Neuron (in vitro differentiated cells): ENCODE data around the gene KRT72.

Experiments
- H2AFZ ChIP-seq: one replicate; pipeline ENCODE4 v1.6.1; 2013; ENCODE audit warnings: low read depth, mild to moderate bottlenecking, inconsistent platforms, low read length, moderate library complexity
- H3K27me3 ChIP-seq: one replicate; pipeline ENCODE4 v1.6.1; 2013; ENCODE audit warnings: low read length; ENCODE audit not compliant: insufficient read depth
- H3K36me3 ChIP-seq: one replicate; pipeline ENCODE4 v1.6.1; 2013; ENCODE audit warnings: low read length; ENCODE audit not compliant: insufficient read depth
- H3K4me1 ChIP-seq: one replicate; pipeline ENCODE4 v1.6.1; 2013; ENCODE audit warnings: low read length; ENCODE audit not compliant: insufficient read depth
- H3K4me3 ChIP-seq: 2 replicates; pipeline ENCODE4 v1.5.1; 2013; ENCODE audit warnings: mild to moderate bottlenecking, low read length, moderate library complexity
- H3K9me3 ChIP-seq: one replicate; pipeline ENCODE4 v1.6.1; 2013; ENCODE audit warnings: low read length

The KRT72 gene

DNA sequence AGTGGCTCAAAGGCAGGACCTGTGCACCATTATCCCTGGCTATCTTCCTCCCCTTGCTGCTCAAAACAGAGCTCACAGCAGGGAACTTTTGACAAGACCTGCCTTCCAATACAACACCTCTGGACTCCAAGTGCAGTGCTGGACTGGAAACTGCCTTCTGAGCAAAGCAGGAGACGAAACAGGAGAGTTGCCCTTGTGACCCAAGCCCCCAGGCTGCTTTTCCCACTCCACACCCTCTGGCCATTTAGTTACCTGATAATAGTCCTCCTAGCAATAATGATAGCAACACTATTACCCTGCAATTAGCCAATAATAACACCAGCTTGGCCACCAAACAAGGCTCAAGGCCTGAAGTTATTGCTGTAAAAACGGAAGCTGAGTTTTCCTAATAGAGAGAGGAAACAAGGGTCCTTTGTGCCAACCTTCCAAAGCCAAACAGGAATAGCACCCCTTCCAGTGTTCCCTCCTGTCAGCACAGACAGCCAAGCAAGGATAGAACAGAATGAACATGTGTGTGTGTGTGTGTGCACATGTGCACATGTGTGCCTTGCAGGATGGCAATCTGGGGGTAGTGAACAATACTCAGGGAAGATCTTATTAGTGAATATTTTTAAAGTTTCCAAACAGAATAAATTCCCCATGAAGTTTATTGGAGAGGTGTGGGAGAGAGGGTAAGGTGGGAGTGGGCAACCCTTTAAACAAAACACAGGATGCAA lies 26.3 kb upstream of the KRT72 start:
- H3K36me3 ChIP-seq = no peaks in the 10 kb centered on the region
- H3K27me3 ChIP-seq = no peaks in the 10 kb centered on the region
- peaks cover 4% of the 10 kb centered on the region for H3K4me1 ChIP-seq
- H3K9me3 ChIP-seq = no peaks in the 10 kb centered on the region
- no peak overlapping the region for H3K4me3 ChIP-seq
- H2AFZ ChIP-seq = no peak overlapping the region

GRCh38 chr12:52622349-52622748 lies 21.1 kb upstream of the KRT72 start:
- Histone ChIP-seq H3K9me3 (no peaks in the 10 kb centered on the region), H3K4me3 (no peak overlapping the region), H2AFZ (no peak overlapping the region), H3K27me3 (peaks cover under 1% of the 10 kb centered on the region), H3K36me3 (no peaks in the 10 kb centered on the region), H3K4me1 (peaks cover 7% of the 10 kb centered on the region)

- Histone ChIP-seq H2AFZ (no peak overlapping the region), H3K9me3 (no peaks in the 10 kb centered on the region), H3K4me1 (peaks cover 7% of the 10 kb centered on the region), H3K27me3 (peaks cover 9% of the 10 kb centered on the region), H3K4me3 (no peak overlapping the region), H3K36me3 (no peaks in the 10 kb centered on the region)
These were observed 17.6 kb upstream of the KRT72 start for GRCh38 chr12:52618866-52619265.

- H3K4me1 ChIP-seq = peaks cover 7% of the 10 kb centered on the region
- H3K9me3 ChIP-seq = no peaks in the 10 kb centered on the region
- peaks cover 9% of the 10 kb centered on the region for H3K27me3 ChIP-seq
- no peak within 1 kb of the TSS for H3K4me3 ChIP-seq
- no peaks in the 10 kb centered on the region for H3K36me3 ChIP-seq
- H2AFZ ChIP-seq = no peak within 1 kb of the TSS
These were observed 17.0 kb upstream of the KRT72 start, which contains the start of gene KRT73 for GRCh38 chr12:52618216-52618615. Gene KRT73 (minus strand): TSS chr12:52618559. CDS start chr12:52618524, 35 bp downstream.

GRCh38 chr12:52617403-52617785 lies 16.1 kb upstream of the KRT72 start:
- Histone ChIP-seq H3K9me3 (no peaks in the 10 kb centered on the region), H3K4me1 (peaks cover 2% of the 10 kb centered on the region), H3K27me3 (peaks cover 9% of the 10 kb centered on the region), H2AFZ (no peak overlapping the region), H3K36me3 (no peaks in the 10 kb centered on the region), H3K4me3 (no peak overlapping the region)

- H2AFZ ChIP-seq = no peak overlapping the region
- H3K27me3 ChIP-seq = peaks cover 9% of the 10 kb centered on the region
- H3K4me1 ChIP-seq = no peaks in the 10 kb centered on the region
These were observed 15.6 kb upstream of the KRT72 start for GRCh38 chr12:52616680-52617402.

GRCh38 chr12:52615912-52616311 lies 14.6 kb upstream of the KRT72 start:
- Histone ChIP-seq H3K4me1 (no peaks in the 10 kb centered on the region), H3K9me3 (no peaks in the 10 kb centered on the region), H3K36me3 (no peaks in the 10 kb centered on the region), H3K27me3 (peaks cover 9% of the 10 kb centered on the region), H3K4me3 (no peak overlapping the region), H2AFZ (no peak overlapping the region)

More at GRCh38 chr12:52616680-52617402, 15.6 kb upstream of the KRT72 start:
- H3K9me3 ChIP-seq = no peaks in the 10 kb centered on the region
- H3K36me3 ChIP-seq = no peaks in the 10 kb centered on the region
- H3K4me3 ChIP-seq = no peak overlapping the region

DNA sequence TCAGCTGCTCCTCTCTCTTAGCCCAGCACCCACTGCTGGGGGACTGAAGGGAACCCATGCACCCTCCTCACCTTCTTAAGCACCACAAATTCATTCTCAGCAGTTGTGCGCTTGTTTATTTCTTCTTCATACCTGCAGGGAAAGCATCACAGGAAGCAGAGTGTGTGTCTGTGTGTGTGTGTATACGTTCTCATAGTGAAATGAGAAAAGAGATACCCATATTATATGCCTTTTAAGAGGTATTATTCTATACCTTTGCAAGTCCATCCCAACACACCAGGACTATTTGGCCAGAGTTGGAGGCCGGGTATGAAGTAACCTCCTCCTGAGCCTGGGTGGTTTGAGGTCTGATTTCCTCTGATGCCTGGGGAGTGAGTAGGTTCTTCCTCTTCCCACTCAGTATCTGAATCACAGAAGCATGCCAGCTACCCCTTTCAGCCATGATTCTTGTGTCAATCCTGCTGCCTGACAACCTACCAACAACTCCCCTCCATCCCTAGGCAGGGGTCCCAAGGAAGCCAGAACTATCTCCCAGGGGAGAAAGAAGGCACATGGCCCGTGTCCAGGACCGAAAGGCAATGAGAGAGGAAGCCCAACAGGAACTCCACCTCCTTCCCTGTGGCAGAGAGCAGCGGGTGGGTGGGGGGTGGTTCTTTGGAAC lies 14.1 kb upstream of the KRT72 start:
- Histone ChIP-seq H3K4me3 (no peak overlapping the region), H3K36me3 (no peaks in the 10 kb centered on the region), H3K9me3 (no peaks in the 10 kb centered on the region), H2AFZ (no peak overlapping the region), H3K27me3 (peaks cover 9% of the 10 kb centered on the region), H3K4me1 (no peaks in the 10 kb centered on the region)

GRCh38 chr12:52614381-52615207 lies 13.3 kb upstream of the KRT72 start:
- H2AFZ ChIP-seq = no peak overlapping the region
- peaks cover 9% of the 10 kb centered on the region for H3K27me3 ChIP-seq
- H3K4me1 ChIP-seq = no peaks in the 10 kb centered on the region
- H3K36me3 ChIP-seq = no peaks in the 10 kb centered on the region
- H3K9me3 ChIP-seq = no peaks in the 10 kb centered on the region
- H3K4me3 ChIP-seq = no peak overlapping the region

DNA sequence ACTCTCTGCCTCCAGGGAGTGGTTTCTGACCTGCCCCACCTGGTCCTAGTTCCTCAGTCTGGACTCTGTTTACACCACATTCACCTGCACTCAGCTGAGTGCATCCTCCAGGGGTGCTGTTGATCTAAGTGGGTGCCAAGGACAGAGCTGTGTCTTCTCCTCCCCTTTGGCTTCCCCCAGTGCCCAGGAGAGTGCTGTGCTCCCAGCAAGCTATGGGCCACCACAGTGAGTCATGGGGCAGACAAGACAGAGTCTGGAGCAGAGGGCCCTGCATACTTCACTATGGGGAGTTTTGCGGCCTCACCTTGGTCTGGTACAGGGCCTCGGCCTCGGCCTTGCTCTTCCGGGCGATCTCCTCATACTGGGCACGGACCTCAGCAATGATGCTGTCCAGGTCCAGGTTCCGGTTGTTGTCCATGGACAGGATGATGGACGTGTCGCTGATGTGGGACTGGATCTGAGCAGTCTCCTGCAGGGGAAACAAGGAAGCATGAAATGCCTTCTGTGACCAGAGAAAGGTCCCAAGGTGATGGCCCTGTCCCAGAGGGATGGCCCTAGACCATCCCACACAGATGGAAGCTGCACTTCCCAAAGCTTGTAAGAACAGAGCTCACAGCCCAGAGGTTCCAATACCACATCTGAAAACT lies 12.2 kb upstream of the KRT72 start:
- Histone ChIP-seq H3K4me3 (no peak overlapping the region), H3K36me3 (no peaks in the 10 kb centered on the region), H2AFZ (no peak overlapping the region), H3K27me3 (peaks cover 12% of the 10 kb centered on the region), H3K9me3 (no peaks in the 10 kb centered on the region), H3K4me1 (no peaks in the 10 kb centered on the region)

- no peaks in the 10 kb centered on the region for H3K9me3 ChIP-seq
- H3K4me1 ChIP-seq = no peaks in the 10 kb centered on the region
- no peak overlapping the region for H3K4me3 ChIP-seq
- no peaks in the 10 kb centered on the region for H3K36me3 ChIP-seq
- H3K27me3 ChIP-seq = peaks cover 12% of the 10 kb centered on the region
- H2AFZ ChIP-seq = no peak overlapping the region
These were observed 11.4 kb upstream of the KRT72 start for GRCh38 chr12:52612431-52613383.
